ENCODE data around the gene PSMC2. TPM values are rescaled to one million over a fixed set of nuclear protein-coding genes. Genes with fewer than 3 reads are reported as not detected.
"Not testable (repeated sequence)": the region's sequence is repeated elsewhere in the genome, so short reads cannot be mapped to it uniquely, and the experiment has no call there.

PSMC2 gene
- total and polyA plus RNA-seq, 12 donors: 67.7 to 157 (median 124) TPM

DNA sequence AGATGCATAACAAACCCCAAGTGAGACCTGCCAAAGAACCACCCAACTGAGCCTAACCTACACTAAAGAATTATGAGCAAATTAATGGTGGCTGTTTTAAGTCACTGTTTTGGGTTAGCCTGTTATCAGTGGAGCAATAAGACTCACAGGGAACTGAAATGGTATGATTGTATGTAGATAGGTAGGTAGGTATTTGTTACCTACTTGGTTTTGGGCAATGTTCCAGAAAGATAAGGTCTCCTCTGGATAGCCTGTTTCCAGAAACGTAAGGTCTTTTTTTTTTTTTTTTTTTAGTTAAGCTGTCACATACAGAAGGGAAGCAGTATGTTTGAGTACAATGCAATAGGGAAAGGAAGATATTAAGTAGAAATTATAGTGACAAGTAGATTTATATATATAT is 47.6 kb downstream of the PSMC2 start:
- DNase-seq (no peak), ATAC-seq (no peak)
- no peaks in the 10 kb centered on the region for H3K27me3 ChIP-seq
- TF ChIP-seq, protein P1, sequence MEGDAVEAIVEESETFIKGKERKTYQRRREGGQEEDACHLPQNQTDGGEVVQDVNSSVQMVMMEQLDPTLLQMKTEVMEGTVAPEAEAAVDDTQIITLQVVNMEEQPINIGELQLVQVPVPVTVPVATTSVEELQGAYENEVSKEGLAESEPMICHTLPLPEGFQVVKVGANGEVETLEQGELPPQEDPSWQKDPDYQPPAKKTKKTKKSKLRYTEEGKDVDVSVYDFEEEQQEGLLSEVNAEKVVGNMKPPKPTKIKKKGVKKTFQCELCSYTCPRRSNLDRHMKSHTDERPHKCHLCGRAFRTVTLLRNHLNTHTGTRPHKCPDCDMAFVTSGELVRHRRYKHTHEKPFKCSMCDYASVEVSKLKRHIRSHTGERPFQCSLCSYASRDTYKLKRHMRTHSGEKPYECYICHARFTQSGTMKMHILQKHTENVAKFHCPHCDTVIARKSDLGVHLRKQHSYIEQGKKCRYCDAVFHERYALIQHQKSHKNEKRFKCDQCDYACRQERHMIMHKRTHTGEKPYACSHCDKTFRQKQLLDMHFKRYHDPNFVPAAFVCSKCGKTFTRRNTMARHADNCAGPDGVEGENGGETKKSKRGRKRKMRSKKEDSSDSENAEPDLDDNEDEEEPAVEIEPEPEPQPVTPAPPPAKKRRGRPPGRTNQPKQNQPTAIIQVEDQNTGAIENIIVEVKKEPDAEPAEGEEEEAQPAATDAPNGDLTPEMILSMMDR (IDR thresholded peaks at IDR 0.05): no peak
- WGBS, 2 donors: 9 to 15% methylated on average over 1 of the region's 1 CpG
- no peak overlapping the region for H3K4me3 ChIP-seq
- H3K36me3 ChIP-seq: no peaks in the 10 kb centered on the region
- no peak overlapping the region for H3K27ac ChIP-seq
- peaks cover 0 to 3% (median 0%) of the 10 kb centered on the region in 11 donors for H3K9me3 ChIP-seq
- intact Hi-C loops (cut with DNase I): no loop called here
- H3K4me1 ChIP-seq: no peaks in the 10 kb centered on the region

DNA sequence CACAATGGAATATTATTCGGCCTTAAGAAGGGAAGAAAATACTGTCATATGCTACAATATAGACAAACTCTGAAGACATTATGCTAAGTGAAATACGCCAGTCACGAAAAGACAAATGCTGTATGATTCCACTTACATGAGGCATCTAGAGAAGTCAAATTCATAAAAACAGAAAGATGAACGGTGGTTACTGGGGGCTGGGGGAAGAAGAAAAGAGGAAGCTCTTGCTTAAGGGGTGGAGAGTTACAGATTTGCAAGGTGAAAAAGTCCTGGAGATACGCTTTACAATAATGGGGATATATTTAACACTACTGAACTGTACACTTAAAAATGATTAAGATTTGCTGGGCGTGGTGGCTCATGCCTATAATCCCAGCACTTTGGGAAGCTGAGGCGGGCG is 49.0 kb downstream of the PSMC2 start:
- H3K9me3 ChIP-seq: peaks cover 0 to 9% (median 0%) of the 10 kb centered on the region in 11 donors
- TF ChIP-seq, protein P1 (IDR thresholded peaks at IDR 0.05): no peak
- DNase-seq: no peak
- 70 to 71% methylated on average over 8 of the region's 8 CpGs for whole genome bisulfite sequencing, 2 donors
- H3K4me1 ChIP-seq: no peaks in the 10 kb centered on the region
- no peaks in the 10 kb centered on the region for H3K27me3 ChIP-seq
- no peak for ATAC-seq
- H3K36me3 ChIP-seq: no peaks in the 10 kb centered on the region
- no peak overlapping the region for H3K4me3 ChIP-seq
- intact Hi-C loops (cut with DNase I): no loop called here
- H3K27ac ChIP-seq: no peak overlapping the region

DNA sequence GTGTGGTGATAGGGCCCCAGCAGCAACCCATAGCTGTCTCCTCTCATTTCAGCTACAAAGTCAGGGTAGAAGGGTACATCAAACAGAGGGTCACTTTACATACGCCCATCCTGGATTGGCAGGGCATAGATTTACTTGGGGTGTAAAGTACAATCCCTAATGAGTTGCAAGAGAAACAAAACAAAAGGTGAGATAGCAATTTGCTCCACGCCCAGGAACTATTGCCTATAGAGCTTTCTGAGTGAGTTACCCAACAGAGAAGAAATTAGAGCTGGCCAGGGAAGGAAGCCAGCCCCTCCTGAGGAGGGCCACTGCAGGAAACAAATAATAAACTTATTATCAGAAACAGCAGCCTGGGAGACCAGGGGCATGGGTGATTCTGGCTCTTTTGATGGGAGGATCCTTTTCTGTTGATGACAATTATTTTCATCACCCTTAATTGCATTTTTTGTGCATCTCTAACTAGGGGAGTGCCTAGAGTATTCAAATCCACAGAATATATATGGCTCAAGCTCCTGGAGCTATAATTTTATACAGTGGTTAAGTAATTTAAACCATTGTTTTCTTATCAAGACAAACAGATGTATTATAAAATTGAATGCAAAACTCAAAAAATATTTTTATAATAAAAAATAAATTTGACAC is 51.2 kb downstream of the PSMC2 start:
- WGBS, 2 donors: 36 to 42% methylated on average over 2 of the region's 2 CpGs
- TF ChIP-seq, protein P1 (IDR thresholded peaks at IDR 0.05): no peak
- ATAC-seq: no peak
- Histone ChIP-seq H3K9me3 (peaks cover 0 to 9% (median 0%) of the 10 kb centered on the region in 11 donors), H3K4me3 (no peak overlapping the region), H3K27me3 (no peaks in the 10 kb centered on the region), H3K27ac (no peak overlapping the region), H3K36me3 (no peaks in the 10 kb centered on the region), H3K4me1 (no peaks in the 10 kb centered on the region)
- DNase-seq: no peak
- intact Hi-C loops (cut with DNase I): no loop called here

DNA sequence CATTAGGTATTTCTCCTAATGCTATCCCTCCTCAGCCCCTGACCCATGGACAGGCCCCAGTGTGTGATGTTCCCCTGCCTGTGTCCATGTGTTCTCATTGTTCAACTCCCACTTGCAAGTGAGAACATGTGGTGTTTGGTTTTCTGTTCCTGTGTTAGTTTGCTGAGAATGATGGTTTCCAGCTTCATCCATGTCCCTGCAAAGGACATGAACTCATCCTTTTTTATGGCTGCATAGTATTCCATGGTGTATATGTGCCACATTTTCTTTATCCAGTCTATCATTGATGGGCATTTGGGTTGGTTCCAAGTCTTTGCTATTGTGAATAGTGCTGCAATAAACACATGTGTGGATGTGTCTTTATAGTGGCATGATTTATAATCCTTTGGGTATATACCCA is 52.2 kb downstream of the PSMC2 start:
- intact Hi-C loops (cut with DNase I); ATAC-seq; H3K27me3 ChIP-seq; H3K36me3 ChIP-seq; H3K4me1 ChIP-seq; H3K4me3 ChIP-seq; H3K9me3 ChIP-seq; DNase-seq; H3K27ac ChIP-seq: not testable (repeated sequence)

DNA sequence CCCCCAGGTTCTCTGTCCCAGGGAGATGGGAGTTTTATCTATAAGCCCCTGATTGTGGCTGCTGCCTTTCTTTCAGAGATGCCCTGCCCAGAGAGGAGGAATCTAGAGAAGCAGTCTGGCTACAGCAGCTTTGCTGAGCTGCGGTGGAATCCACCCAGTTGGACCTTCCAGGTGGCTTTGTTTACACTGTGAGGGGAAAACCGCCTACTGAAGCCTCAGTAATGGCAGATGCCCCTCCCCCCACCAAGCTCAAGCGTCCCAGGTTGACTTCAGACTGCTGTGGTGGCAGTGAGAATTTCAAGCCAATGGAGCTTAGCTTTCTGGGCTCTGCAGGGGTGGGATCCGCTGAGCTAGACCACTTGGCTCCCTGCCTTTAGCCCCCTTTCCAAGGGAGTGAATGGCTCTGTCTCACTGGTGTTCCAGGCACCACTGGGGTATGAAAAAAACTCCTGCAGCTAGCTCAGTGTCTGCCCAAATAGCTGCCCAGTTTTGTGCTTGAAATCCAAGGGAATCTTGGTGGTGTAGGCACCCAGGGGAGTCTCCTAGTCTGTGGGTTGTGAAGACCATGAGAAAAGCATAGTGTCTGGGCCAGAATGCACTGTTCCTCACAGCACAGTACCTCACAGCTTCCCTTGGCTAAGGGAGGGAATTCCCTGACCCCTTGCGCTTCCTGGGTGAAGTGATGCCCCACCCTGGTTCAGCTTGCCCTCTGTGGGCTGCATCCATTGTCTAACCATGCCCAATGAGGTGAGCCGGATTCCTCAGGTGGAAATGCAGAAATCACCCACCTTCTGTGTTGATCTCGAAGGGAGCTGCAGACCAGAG is 58.6 kb downstream of the PSMC2 start:
- ATAC-seq, H3K4me1 ChIP-seq, H3K9me3 ChIP-seq, H3K36me3 ChIP-seq, H3K4me3 ChIP-seq, DNase-seq, H3K27ac ChIP-seq: not testable (repeated sequence)
- 76 to 77% methylated on average over 7 of the region's 7 CpGs for WGBS, 2 donors
- peaks cover 0 to 23% (median 0%) of the 10 kb centered on the region in 7 donors for H3K27me3 ChIP-seq
- intact Hi-C loops (cut with DNase I): loop anchor here in 2 of 10 donors (5.0 kb wide), 1 partner anchor 109 kb away; the partner anchor contains the start of gene PMPCB (in 2 of the 2)
